Inferior parietal cortex (tissue), 1 donor: ENCODE results near the gene MRPL43.

Source experiments
- DNase-seq: peaks from one replicate; pipeline ENCODE4 v3.0.0-alpha.2; 2016; ENCODE audit errors: extremely low spot score

Gene MRPL43

GRCh38 chr10:101003639-101004206 is 16.4 kb upstream of the MRPL43 start:
- no peak for DNase-seq

- no peak for DNase-seq
These were observed 15.2 kb upstream of the MRPL43 start for GRCh38 chr10:101002456-101002855.

- no peak for DNase-seq
These were observed 14.3 kb upstream of the MRPL43 start for GRCh38 chr10:101001659-101002035.

GRCh38 chr10:101000915-101001658 is 13.8 kb upstream of the MRPL43 start:
- DNase-seq = no peak

- no peak for DNase-seq
These were observed 13.0 kb upstream of the MRPL43 start for GRCh38 chr10:101000127-101000914.

- DNase-seq = no peak
These were observed 12.4 kb upstream of the MRPL43 start, which contains the start of gene LZTS2 for GRCh38 chr10:100999742-101000126. Gene LZTS2, plus strand, starts transcription at chr10:100999808. Its CDS starts 2,731 bp downstream, at chr10:101002539.

GRCh38 chr10:100998991-100999741 is 11.9 kb upstream of the MRPL43 start:
- DNase-seq = peak; percentile 79

GRCh38 chr10:100998183-100998990 is 11.1 kb upstream of the MRPL43 start:
- peak; percentile 81 for DNase-seq

GRCh38 chr10:100997360-100998182 is 10.3 kb upstream of the MRPL43 start:
- no peak for DNase-seq

GRCh38 chr10:100996678-100997359 is 9.5 kb upstream of the MRPL43 start:
- no peak for DNase-seq

- no peak for DNase-seq
These were observed 7.9 kb upstream of the MRPL43 start for GRCh38 chr10:100995181-100995580.

- peak; percentile 86 for DNase-seq
These were observed 6.8 kb upstream of the MRPL43 start for GRCh38 chr10:100993986-100994708.

GRCh38 chr10:100989088-100989487 is 1.8 kb upstream of the MRPL43 start:
- no peak for DNase-seq

- DNase-seq = no peak
These were observed 869 bp upstream of the MRPL43 start for GRCh38 chr10:100988166-100988565.

- no peak for DNase-seq
These were observed 370 bp upstream of the MRPL43 start for GRCh38 chr10:100987685-100988049.

GRCh38 chr10:100986623-100986951 is 710 bp downstream of the MRPL43 start:
- no peak for DNase-seq

- DNase-seq = no peak
These were observed 2.0 kb downstream of the MRPL43 start for GRCh38 chr10:100985336-100985735.

GRCh38 chr10:100984672-100985177 is 2.6 kb downstream of the MRPL43 start:
- DNase-seq = no peak
